Cerebellar cortex (tissue), 1 donor: Measurements from ENCODE around the gene ST14.
"Not testable (repeated sequence)": the region's sequence is repeated elsewhere in the genome, so short reads cannot be mapped to it uniquely, and the experiment has no call there.

ENCODE experiments used
- DNase-seq: peaks from one replicate; pipeline ENCODE4 v3.0.0-alpha.2; 2015; ENCODE audit warnings: low spot score

Gene ST14

DNA sequence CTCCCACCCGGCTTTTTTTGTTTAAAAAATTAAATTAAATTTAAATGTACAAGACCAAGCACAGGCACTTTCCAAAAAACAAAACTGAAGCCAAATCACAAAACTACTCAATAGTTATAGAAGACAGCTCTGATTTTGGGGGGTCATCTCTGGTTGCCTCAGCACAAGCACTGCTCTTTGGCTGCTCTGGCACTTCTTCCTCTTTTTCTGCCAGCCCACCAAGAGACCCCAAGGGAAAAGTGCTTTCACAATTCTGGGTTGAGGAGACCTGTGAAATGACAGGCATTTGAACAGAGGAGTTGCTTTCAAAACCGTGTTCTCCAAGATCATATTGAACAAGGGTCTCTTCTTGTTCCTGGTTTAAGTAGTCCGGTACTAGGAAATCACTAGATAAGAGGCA lies 74.3 kb downstream of the ST14 start:
- not testable (repeated sequence) for DNase-seq

- no peak for DNase-seq
Observed at GRCh38 chr11:130234315-130234714, 74.7 kb downstream of the ST14 start.

GRCh38 chr11:130237282-130238006 lies 77.9 kb downstream of the ST14 start:
- no peak for DNase-seq

DNA sequence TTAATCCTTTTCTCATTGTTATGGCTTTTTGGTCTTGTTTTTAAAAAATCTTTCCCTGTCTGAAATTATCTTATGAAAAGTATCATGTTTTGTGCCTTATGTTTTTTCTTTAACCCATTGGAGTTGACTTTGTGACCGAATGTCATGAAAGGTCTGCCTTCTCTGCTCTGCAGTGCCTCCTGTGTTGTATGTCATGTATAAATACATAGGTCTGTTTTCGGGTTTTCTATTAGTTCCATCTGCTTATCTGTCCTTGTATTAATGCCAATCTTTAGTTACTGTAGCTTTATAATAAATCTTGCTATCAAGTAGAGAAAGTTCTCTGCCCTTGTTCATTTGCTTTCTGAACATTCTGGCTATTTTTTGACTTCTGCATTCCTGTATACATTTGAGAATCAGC lies 82.1 kb downstream of the ST14 start:
- DNase-seq: no peak

GRCh38 chr11:130243816-130244215 lies 84.2 kb downstream of the ST14 start:
- DNase-seq: no peak

DNA sequence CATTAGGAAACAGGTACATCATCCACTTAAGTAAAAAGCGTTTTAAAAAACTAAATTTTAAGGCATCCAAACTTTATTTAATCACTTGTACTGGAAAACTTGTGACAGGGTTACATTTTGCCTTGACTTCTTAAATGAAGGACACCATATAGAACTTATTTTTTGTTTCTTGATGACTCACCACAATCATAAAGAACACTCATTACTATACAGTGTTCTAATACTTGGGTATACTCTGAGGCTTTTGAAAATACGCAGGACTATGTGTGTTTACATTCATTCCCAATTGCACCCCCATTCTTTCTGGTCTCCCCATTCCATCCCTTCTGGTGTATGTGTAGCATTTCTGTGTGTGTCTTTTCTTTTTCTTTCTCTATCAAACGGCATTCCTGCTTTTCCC lies 85.3 kb downstream of the ST14 start:
- no peak for DNase-seq

DNA sequence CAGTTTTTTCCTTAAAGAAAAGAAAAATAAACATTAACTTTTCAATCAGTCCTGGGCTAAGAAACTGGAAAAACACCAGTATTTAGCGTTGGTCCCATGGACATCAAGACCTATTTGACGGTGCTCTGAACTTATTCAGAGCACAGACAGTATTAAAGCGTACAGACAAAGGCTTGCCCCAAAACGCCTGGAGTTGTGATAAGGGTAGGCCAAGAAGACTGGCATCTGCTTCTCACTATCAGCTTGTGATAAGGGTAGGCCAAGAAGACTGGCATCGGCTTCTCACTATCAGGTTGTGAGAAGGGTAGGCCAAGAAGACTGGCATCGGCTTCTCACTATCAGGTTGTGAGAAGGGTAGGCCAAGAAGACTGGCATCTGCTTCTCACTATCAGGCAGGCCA lies 85.8 kb downstream of the ST14 start:
- not testable (repeated sequence) for DNase-seq

DNA sequence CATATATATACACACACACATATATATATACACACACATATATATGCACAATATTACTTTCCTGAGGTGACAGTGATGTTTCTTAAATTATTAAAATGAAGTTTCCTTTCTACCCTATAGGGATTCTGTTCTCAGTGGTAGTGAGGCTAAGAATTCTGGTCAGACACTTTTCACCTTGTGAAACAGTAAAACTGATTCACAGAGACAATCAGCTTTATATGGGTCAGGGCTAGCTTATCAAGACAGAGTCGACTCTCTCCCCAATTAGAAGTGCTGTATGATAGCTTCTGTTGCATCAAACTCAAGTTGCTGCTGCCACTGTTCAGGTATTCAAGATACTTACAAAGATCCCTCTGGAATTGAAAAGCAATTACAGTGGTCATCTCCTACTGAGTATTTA lies 86.7 kb downstream of the ST14 start:
- no peak for DNase-seq

DNA sequence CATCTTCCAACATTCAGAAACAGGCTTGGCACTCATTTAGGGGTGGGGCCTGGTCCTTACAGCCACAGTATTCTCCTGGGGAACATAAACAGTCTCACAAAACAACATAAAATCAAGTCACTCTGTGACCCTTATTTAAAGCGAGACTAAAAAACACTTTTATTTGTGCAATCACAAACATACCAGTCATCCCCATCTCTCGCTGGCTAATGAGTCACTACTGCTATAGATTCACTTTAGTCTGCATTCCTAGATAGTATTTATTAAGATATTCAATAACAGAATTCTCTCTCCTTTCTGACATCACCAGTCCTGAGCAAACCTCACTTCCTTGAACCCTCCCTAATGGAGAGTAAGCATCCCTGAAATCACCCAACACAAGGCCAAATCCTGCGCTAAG lies 87.2 kb downstream of the ST14 start:
- DNase-seq: no peak

DNA sequence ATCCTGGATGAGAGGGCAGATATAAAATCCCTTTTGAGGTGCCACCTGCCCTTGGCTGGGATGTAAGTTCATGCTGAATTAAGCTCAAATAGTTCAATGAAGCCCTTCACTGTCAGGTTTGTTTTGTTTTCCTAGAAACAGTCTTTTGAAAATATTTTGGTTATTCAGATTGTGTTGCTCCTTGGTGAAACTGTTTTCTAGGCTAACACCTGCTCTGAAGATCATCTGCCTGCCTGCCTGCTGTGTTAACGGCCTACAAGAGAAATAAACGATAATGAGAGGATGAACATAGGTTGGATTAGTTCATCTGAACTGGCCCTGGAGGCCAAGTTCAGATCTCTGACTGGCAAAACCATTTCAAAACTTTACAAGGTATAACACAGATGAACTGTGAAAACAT lies 87.7 kb downstream of the ST14 start:
- peak; percentile 22 for DNase-seq

DNA sequence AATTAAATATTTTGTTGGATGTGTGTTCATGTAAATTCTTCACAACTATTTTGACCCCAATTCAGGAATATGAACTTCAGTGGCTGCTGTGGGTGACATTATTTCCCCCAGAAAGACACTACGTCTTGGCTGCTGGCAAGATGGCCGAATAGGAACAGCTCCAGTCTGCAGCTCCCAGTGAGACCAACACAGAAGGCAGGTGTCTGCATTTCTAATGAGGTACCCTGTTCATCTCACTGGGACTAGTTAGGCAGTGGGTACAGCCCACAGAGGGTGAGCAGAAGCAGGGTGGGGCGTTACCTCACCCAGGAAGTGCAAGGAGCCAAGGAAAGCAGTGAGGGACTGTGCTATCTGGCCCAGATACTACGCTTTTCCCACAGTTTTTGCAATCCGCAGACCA lies 89.8 kb downstream of the ST14 start:
- DNase-seq: no peak

DNA sequence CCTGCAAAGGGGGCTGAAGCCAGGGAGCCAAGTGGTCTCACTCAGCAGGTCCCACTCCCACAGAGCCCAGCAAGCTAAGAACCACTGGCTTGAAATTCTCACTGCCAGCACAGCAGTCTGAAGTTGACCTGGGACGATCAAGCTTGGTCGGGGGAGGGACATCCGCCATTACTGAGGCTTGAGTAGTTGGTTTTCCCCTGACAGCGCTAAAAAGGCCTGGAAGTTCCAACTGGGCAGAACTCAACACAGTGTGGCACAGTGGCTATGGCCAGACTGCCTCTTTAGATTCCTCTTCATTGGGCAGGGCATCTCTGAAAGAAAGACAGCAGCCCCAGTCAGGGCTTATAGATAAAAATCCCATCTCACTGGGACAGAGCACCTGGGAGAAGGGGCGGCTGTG lies 90.3 kb downstream of the ST14 start:
- not testable (repeated sequence) for DNase-seq

DNA sequence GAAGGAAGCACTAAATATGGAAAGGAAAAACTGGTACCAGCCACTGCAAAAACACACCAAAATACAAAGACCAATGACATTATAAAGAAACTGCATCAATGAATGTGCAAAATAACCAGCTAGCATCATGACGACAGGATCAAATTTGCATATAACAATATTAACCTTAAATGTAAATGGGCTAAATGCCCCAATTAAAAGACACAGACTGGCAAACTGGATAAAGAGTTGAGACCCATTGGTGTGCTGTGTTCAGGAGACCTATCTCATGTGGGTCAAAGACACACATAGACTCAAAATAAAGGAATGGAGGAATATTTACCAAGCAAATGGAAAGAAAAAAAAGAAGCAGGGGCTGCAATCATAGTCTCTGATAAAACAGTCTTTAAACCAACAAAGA lies 92.2 kb downstream of the ST14 start:
- not testable (repeated sequence) for DNase-seq
